Kidney epithelial cell (primary cell): ENCODE data around the gene ASXL1. TPM values are rescaled to one million over a fixed set of nuclear protein-coding genes. Genes with fewer than 3 reads are reported as not detected.

ENCODE experiments used
- DNase-seq: peaks from one replicate; pipeline ENCODE4 v3.0.0-alpha.2; 2010; ENCODE audit warnings: low read depth
- H3K27me3 ChIP-seq: 2 replicates; pipeline ENCODE4 v1.6.0; 2011; ENCODE audit warnings: low read length; ENCODE audit not compliant: control insufficient read depth, insufficient read depth
- H3K36me3 ChIP-seq: 2 replicates; pipeline ENCODE4 v1.5.1; 2011; ENCODE audit warnings: low read length; ENCODE audit not compliant: control insufficient read depth, insufficient read depth
- H3K4me3 ChIP-seq: 2 replicates; pipeline ENCODE4 v1.5.1; 2011; ENCODE audit warnings: low read depth, mild to moderate bottlenecking, control low read depth, low read length
- CTCF ChIP-seq: IDR thresholded peaks from 2 replicates; pipeline ENCODE4 v1.5.1; 2011; ENCODE audit warnings: mild to moderate bottlenecking, moderate library complexity, low read length, control low read depth, inconsistent platforms; ENCODE audit not compliant: insufficient read depth, poor library complexity, severe bottlenecking
- total RNA-seq: library from RNA; depleted of rRNA; stranded (reverse); fragments of >200 nt; gene quantifications from 2 replicates; pipeline ENCODE4 v1.2.3, GENCODE V29; 2015

ASXL1 gene
- total RNA-seq, 1 donor from 2014 or later, result 31.6 TPM

GRCh38 chr20:32451682-32452461 lies 93.7 kb downstream of the ASXL1 start:
- Histone ChIP-seq H3K27me3 (no peaks in the 10 kb centered on the region), H3K36me3 (peaks cover 3% of the 10 kb centered on the region), H3K4me3 (no peak overlapping the region)
- TF ChIP-seq CTCF, result no peak
- no peak for DNase-seq

GRCh38 chr20:32452776-32453466 lies 94.8 kb downstream of the ASXL1 start:
- no peak for DNase-seq
- Histone ChIP-seq H3K36me3 (peaks cover 3% of the 10 kb centered on the region), H3K27me3 (no peaks in the 10 kb centered on the region), H3K4me3 (no peak overlapping the region)
- TF ChIP-seq CTCF, result no peak

GRCh38 chr20:32453467-32454163 lies 95.5 kb downstream of the ASXL1 start:
- peaks cover 2% of the 10 kb centered on the region for H3K36me3 ChIP-seq
- no peak for TF ChIP-seq CTCF
- no peak for DNase-seq

GRCh38 chr20:32454164-32455145 lies 96.3 kb downstream of the ASXL1 start:
- no peak for DNase-seq
- TF ChIP-seq CTCF, result no peak
- Histone ChIP-seq H3K27me3 (no peaks in the 10 kb centered on the region), H3K36me3 (peaks cover 2% of the 10 kb centered on the region), H3K4me3 (no peak overlapping the region)

More at GRCh38 chr20:32453467-32454163, 95.5 kb downstream of the ASXL1 start:
- H3K4me3 ChIP-seq, result no peak overlapping the region
- H3K27me3 ChIP-seq, result no peaks in the 10 kb centered on the region

- Histone ChIP-seq H3K27me3 (no peaks in the 10 kb centered on the region), H3K36me3 (peaks cover under 1% of the 10 kb centered on the region), H3K4me3 (no peak overlapping the region)
- no peak for TF ChIP-seq CTCF
- DNase-seq, result no peak
Measured at GRCh38 chr20:32455171-32455900, 97.2 kb downstream of the ASXL1 start.
